Rectal smooth muscle tissue (tissue), 1 donor: Measurements from ENCODE around the gene GRIK1.

ENCODE experiments used
- H3K27ac ChIP-seq: one replicate; pipeline ENCODE4 v1.7.0; 2013; ENCODE audit warnings: low read depth, low read length, inconsistent platforms
- H3K27me3 ChIP-seq: one replicate; pipeline ENCODE4 v1.7.0; 2013; ENCODE audit warnings: low read length; ENCODE audit not compliant: control insufficient read depth, insufficient read depth
- H3K36me3 ChIP-seq: one replicate; pipeline ENCODE4 v1.7.0; 2013; ENCODE audit warnings: low read length; ENCODE audit not compliant: control insufficient read depth, insufficient read depth
- H3K4me1 ChIP-seq: one replicate; pipeline ENCODE4 v1.7.0; 2013; ENCODE audit warnings: low read length; ENCODE audit not compliant: control insufficient read depth, insufficient read depth
- H3K4me3 ChIP-seq: one replicate; pipeline ENCODE4 v1.7.0; 2013; ENCODE audit warnings: low read length
- H3K9ac ChIP-seq: one replicate; pipeline ENCODE4 v1.7.0; 2013; ENCODE audit warnings: low read length

GRIK1 gene

DNA sequence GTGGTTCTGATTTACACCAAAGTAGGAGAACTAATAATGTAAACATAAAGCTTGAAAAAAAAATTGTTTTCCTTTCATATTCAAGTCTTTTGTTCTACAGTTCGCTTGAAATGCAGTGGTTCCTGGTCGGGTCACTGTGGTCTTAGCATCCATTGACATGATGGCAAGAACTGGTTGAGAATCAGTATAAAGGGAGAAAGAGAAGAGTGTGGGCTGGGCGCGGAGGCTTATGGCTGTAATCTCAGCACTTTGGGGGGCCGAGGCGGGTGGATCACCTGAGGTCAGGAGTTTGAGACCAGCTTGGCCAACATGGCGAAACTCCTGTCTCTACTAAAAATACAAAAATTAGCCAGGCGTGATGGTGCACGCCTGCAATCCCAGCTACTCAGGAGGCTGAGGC, 390.2 kb downstream of the GRIK1 start:
- Histone ChIP-seq H3K4me1 (no peaks in the 10 kb centered on the region), H3K27ac (no peak overlapping the region), H3K27me3 (no peaks in the 10 kb centered on the region), H3K36me3 (no peaks in the 10 kb centered on the region), H3K4me3 (no peak overlapping the region), H3K9ac (no peak overlapping the region)

DNA sequence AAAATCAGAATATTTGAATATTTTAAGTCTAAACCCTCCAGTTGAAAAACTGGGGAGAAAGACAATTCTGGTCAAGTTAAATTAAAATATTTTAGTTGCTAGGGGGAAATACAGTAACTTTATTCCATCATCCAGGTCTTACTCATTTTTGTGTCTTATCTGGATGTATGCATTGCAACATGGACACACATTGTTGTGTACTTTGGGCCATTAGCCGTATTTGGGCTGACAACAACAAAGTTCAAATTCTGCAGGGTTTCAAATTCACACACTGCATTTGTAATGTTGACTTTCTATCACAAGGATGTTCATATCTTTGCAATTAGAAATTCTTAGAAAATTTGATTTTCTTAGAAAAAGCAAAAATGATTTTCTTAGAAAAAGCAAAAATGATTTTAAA, 391.8 kb downstream of the GRIK1 start:
- no peaks in the 10 kb centered on the region for H3K36me3 ChIP-seq
- H3K4me1 ChIP-seq = no peaks in the 10 kb centered on the region
- H3K27me3 ChIP-seq = no peaks in the 10 kb centered on the region
- no peak overlapping the region for H3K4me3 ChIP-seq
- H3K9ac ChIP-seq = no peak overlapping the region
- H3K27ac ChIP-seq = no peak overlapping the region

DNA sequence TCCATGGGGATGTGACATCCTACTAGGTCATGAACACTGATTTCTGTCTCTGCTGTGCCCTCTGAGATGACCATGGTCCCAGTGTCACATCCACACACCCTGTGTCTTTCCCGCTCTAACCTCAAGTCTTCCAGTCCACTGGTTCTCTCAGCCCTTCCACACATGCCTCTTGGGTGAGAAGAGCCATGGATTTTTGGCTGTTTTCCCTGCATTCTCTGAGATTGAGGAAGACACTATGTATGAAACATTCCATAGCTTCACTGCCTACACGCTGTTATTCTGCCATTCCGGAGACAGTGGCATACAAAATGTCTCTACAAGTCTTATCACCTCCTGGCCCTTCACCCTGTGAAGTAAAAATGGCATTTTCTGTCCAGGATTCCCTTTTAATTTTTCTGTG, 393.7 kb downstream of the GRIK1 start:
- Histone ChIP-seq H3K27me3 (no peaks in the 10 kb centered on the region), H3K4me1 (no peaks in the 10 kb centered on the region), H3K27ac (no peak overlapping the region), H3K36me3 (no peaks in the 10 kb centered on the region), H3K9ac (no peak overlapping the region), H3K4me3 (no peak overlapping the region)

DNA sequence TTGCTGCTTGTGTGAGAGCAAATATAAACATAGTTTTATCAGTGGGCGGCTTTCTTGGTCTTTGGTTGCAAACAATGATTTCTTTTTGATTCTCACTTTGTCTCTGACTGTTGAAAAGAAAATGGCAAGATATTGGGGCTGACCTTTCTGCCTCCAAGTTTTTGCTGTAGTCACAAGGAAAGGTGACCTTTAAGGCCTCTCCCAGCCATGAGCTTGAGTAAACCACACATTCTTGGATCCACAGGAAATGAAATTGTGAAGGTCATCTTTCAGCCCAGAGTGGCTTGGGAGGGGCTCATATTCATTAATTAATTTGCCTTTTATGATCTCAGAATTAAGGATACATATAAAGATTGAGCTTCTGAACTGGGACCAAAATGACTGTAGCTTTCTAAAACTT, 399.5 kb downstream of the GRIK1 start:
- no peak overlapping the region for H3K27ac ChIP-seq
- no peaks in the 10 kb centered on the region for H3K27me3 ChIP-seq
- no peaks in the 10 kb centered on the region for H3K36me3 ChIP-seq
- no peak overlapping the region for H3K9ac ChIP-seq
- H3K4me3 ChIP-seq = no peak overlapping the region
- H3K4me1 ChIP-seq = no peaks in the 10 kb centered on the region

DNA sequence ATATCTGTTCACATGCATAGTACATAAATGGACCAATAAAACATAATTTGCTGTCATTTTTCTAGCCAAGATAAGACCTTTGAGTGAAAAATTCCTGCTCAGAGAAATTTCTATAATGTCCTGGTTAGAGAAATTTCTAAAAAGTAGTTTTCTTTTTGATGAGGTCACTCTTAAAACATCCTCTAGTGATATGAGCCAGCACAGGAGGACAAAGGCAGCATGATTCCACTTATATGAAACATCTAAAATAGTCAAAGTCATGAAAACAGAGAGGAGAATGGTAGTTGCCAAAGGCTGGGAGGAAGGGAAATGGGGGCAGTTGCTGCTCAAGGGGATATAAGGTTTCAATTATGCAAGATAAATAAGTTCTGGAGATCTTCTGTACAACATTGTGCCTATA, 401.7 kb downstream of the GRIK1 start:
- no peak overlapping the region for H3K27ac ChIP-seq

DNA sequence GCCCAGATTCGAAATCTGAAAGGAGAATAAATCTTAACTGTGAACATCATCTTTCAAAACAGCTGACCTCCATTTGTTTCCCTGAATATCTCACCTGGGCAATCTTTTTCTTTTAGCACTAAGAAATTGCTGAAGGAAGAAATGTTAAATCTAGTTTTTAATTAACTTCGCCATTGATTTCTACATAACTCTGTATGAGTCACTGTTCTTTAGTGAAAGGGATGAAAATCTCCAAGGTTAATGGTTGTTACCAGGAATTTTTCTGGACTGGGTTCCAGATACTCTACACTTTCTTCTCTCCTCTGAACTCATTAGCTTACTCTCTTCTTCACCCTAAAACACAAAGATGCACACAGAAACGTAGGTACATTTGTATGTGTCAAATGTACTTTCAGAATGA, 405.3 kb downstream of the GRIK1 start:
- Histone ChIP-seq H3K9ac (no peak overlapping the region), H3K27me3 (no peaks in the 10 kb centered on the region), H3K36me3 (no peaks in the 10 kb centered on the region), H3K27ac (no peak overlapping the region), H3K4me3 (no peak overlapping the region), H3K4me1 (no peaks in the 10 kb centered on the region)

More for the DNA sequence above, 401.7 kb downstream of the GRIK1 start:
- H3K27me3 ChIP-seq = no peaks in the 10 kb centered on the region
- H3K4me3 ChIP-seq = no peak overlapping the region
- H3K9ac ChIP-seq = no peak overlapping the region
- no peaks in the 10 kb centered on the region for H3K36me3 ChIP-seq
- H3K4me1 ChIP-seq = no peaks in the 10 kb centered on the region

DNA sequence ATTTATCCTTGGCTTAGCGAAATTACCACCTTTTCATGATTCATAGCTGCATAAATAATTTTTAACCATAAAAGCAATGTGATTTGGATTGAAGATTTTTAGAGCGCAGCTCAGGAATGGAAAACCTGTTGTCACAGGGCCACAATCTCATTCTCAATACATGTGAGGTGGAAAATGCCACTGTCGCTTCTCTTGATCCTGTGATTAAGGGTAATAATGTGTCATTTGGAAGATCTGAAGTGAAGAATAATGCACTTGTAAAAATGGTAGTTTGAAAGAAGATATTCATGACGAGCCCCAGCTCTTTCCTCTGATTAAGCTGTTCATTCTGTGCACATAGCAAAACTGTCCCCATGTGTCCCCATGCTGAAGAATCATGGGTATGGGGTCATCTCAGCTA, 410.7 kb downstream of the GRIK1 start:
- H3K9ac ChIP-seq = no peak overlapping the region
- no peak overlapping the region for H3K4me3 ChIP-seq
- no peaks in the 10 kb centered on the region for H3K36me3 ChIP-seq
- no peak overlapping the region for H3K27ac ChIP-seq
- H3K4me1 ChIP-seq = no peaks in the 10 kb centered on the region
- H3K27me3 ChIP-seq = no peaks in the 10 kb centered on the region

DNA sequence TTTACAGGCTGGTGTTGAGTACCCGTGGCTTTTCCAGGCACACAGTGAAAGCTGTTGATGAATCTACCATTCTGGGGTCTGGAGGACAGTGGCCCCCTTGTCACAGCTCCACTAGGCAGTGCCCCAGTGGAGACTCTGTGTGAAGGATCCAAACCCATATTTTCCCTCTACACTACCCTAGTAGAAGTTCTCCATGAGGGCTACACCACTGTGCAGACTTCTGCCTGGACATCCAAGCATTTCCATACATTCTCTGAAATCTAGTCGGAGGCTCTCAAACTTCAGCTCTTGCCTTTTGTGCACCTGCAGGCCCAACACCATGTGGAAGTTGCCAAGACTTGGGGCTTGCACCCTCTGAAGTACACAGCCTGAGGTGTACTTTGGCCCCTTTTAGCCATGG, 413.3 kb downstream of the GRIK1 start:
- Histone ChIP-seq H3K27ac (no peak overlapping the region), H3K36me3 (no peaks in the 10 kb centered on the region), H3K4me1 (peaks cover 3% of the 10 kb centered on the region)

DNA sequence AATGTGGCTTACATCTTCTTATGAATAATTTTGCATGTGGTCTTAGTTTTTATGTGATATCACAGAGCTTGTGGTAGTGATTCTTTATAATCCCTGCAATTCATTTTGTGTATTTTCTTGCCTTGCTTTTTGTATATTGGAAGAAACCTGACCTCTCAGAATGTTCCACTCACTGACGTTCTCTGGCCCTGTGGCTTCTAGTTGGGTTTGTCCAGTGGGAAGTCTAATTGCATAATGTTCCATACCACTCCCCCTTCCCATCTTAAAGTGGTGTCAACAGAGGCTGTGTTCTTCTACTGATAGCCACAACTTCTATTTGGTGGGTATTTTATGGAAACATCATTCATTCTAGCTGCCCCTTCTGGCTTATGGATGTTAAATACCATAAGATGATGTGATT, 415.7 kb downstream of the GRIK1 start:
- no peaks in the 10 kb centered on the region for H3K36me3 ChIP-seq
- no peak overlapping the region for H3K27ac ChIP-seq
- no peaks in the 10 kb centered on the region for H3K27me3 ChIP-seq
- peaks cover 3% of the 10 kb centered on the region for H3K4me1 ChIP-seq
- H3K4me3 ChIP-seq = no peak overlapping the region
- H3K9ac ChIP-seq = no peak overlapping the region

More for the DNA sequence above, 413.3 kb downstream of the GRIK1 start:
- Histone ChIP-seq H3K4me3 (no peak overlapping the region), H3K27me3 (no peaks in the 10 kb centered on the region), H3K9ac (no peak overlapping the region)

DNA sequence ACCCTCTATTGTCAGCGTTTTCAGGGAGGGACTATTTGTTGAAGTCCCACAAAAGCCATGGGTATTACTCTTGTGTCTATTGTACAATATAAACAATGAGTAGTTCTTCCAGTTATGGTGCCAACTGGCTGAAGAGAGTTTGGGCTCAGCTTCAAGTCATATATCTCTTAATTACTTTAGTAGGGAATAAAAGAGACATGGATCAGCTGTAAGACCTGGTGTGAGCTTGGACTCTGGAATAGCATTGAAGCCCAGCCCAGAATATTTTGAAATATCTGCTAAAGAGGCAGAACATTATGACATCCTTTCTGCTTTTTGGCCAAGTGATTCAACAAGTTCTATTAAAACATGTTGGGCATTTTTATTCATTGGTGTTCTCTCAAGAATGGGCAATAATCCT, 416.1 kb downstream of the GRIK1 start:
- H3K36me3 ChIP-seq = no peaks in the 10 kb centered on the region
- H3K27me3 ChIP-seq = no peaks in the 10 kb centered on the region
- H3K4me3 ChIP-seq = no peak overlapping the region
- H3K4me1 ChIP-seq = peaks cover 3% of the 10 kb centered on the region
- H3K9ac ChIP-seq = no peak overlapping the region
- H3K27ac ChIP-seq = no peak overlapping the region

DNA sequence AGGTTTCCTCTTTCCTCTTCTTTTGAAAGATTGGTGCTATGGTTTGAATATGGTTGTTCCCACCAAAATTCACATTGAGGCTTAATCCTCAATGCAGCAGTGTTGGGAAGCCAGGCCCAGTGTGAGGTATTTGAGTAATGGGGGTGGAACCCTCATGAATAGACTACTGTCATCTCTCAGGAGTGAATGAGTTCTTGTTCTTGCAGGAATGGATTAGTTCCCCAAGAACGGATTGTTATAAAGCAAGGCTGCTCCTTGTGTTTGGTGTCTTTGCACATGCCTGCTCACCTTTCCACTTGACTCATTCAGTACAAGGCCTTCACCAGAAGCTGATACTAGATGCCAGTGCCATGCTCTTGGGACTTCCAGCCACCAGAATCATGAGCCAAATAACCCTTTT, 417.9 kb downstream of the GRIK1 start:
- H3K27ac ChIP-seq = no peak overlapping the region

DNA sequence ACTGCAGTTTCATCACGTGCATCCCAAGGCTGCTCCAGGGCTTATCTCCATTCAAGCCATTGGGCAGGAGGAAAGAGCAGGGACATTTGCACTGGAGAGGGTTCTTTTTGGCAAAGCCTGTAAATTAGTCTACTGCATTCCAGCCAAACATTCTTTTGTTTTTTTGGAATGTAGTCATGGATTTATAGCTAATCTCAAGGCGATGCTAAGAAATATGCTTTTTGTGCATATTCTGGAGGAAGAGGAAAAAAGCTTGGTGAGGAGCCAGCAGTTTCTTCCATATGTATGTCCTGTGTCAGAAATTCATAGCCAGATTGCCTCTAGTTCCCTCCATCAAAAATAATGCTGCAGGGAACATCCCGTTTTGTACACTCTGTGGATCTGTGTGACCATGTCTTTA, 419.6 kb downstream of the GRIK1 start:
- H3K9ac ChIP-seq = no peak overlapping the region

More for the DNA sequence above, 417.9 kb downstream of the GRIK1 start:
- Histone ChIP-seq H3K9ac (no peak overlapping the region), H3K36me3 (no peaks in the 10 kb centered on the region), H3K27me3 (no peaks in the 10 kb centered on the region), H3K4me1 (peaks cover 3% of the 10 kb centered on the region), H3K4me3 (no peak overlapping the region)

DNA sequence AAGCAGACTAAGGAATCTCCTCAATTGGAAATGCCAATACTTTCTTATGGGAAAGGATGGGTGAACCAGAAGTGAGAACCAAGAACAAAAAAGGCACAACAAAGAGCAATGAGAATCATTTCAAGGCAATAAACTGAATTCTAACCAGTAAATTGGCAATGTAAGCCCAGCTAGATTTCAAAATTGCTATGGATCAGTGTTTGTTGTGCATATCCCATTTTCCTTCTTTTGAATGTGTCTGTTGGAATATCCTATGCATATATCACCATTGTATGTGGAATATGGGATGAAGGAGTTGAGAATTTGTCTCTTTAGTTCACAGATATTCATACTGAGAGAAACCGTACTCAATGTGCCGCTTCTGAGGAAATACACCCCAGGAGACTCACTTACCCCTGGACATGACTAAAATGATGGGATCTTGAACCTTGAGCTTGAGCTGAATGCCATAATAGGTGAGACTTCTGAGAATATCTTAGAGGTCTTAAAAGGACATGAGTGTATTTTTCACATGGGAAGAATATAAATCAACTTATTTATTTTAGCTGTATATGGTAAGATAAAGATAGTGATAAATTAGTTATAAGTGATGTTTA, 425.0 kb downstream of the GRIK1 start:
- H3K4me3 ChIP-seq = no peak overlapping the region
- H3K27ac ChIP-seq = no peak overlapping the region
- H3K36me3 ChIP-seq = no peaks in the 10 kb centered on the region
- H3K9ac ChIP-seq = no peak overlapping the region
- no peaks in the 10 kb centered on the region for H3K4me1 ChIP-seq
- H3K27me3 ChIP-seq = no peaks in the 10 kb centered on the region

More for the DNA sequence above, 419.6 kb downstream of the GRIK1 start:
- H3K36me3 ChIP-seq = no peaks in the 10 kb centered on the region
- H3K4me3 ChIP-seq = no peak overlapping the region
- peaks cover 3% of the 10 kb centered on the region for H3K4me1 ChIP-seq
- H3K27ac ChIP-seq = no peak overlapping the region
- no peaks in the 10 kb centered on the region for H3K27me3 ChIP-seq
